ENCODE measurements around the gene MSH2.
"Not testable (repeated sequence)": the region's sequence is repeated elsewhere in the genome, so short reads cannot be mapped to it uniquely, and the experiment has no call there.

MSH2 gene

GRCh38 chr2:47404356-47404755, 1.4 kb downstream of the MSH2 start:
- intact Hi-C loops (cut with DNase I), result no loop called here

GRCh38 chr2:47405757-47406156, 2.8 kb downstream of the MSH2 start:
- intact Hi-C loops (cut with DNase I), result no loop called here
- no peak for DNase-seq

More at GRCh38 chr2:47404356-47404755, 1.4 kb downstream of the MSH2 start:
- peak in 1 of 42 donors; percentile 29 for DNase-seq

- intact Hi-C loops (cut with DNase I), result not testable (repeated sequence)
- DNase-seq, result peak in 2 of 42 donors; percentile 16 to 22
These were observed 3.8 kb downstream of the MSH2 start for GRCh38 chr2:47406649-47407330.

- peak in 2 of 42 donors; percentile 4 to 11 for DNase-seq
- intact Hi-C loops (cut with DNase I), result not testable (repeated sequence)
These were observed 5.0 kb downstream of the MSH2 start for GRCh38 chr2:47407976-47408375.

- intact Hi-C loops (cut with DNase I), result no loop called here
- DNase-seq, result peak in 1 of 42 donors; percentile 1
These were observed 11.9 kb downstream of the MSH2 start for GRCh38 chr2:47414682-47415458.

- intact Hi-C loops (cut with DNase I), result no loop called here
- no peak for DNase-seq
These were observed 17.3 kb downstream of the MSH2 start for GRCh38 chr2:47420214-47420613.

- intact Hi-C loops (cut with DNase I), result not testable (repeated sequence)
- peak in 1 of 42 donors; percentile 35 for DNase-seq
These were observed 17.7 kb downstream of the MSH2 start for GRCh38 chr2:47420683-47421082.

GRCh38 chr2:47422016-47422415, 19.1 kb downstream of the MSH2 start:
- DNase-seq, result no peak
- intact Hi-C loops (cut with DNase I), result no loop called here

GRCh38 chr2:47422560-47422959, 19.6 kb downstream of the MSH2 start:
- intact Hi-C loops (cut with DNase I), result no loop called here
- DNase-seq, result no peak

GRCh38 chr2:47426786-47427185, 23.8 kb downstream of the MSH2 start:
- intact Hi-C loops (cut with DNase I), result no loop called here

GRCh38 chr2:47429795-47430194, 26.8 kb downstream of the MSH2 start:
- intact Hi-C loops (cut with DNase I), result no loop called here
- DNase-seq, result no peak

More at GRCh38 chr2:47426786-47427185, 23.8 kb downstream of the MSH2 start:
- no peak for DNase-seq

- intact Hi-C loops (cut with DNase I); DNase-seq: not testable (repeated sequence)
These were observed 30.1 kb downstream of the MSH2 start for GRCh38 chr2:47433006-47433405.

- DNase-seq; intact Hi-C loops (cut with DNase I): not testable (repeated sequence)
These were observed 30.5 kb downstream of the MSH2 start for GRCh38 chr2:47433445-47433844.

- DNase-seq, result peak in 9 of 42 donors; percentile 13 to 65 (median 33)
- intact Hi-C loops (cut with DNase I), result loop anchor here (5.0 kb wide), 1 partner anchor 330 kb away; no protein-coding TSS in a partner anchor
These were observed 34.3 kb downstream of the MSH2 start for GRCh38 chr2:47437287-47437686.

GRCh38 chr2:47438106-47438505, 35.1 kb downstream of the MSH2 start:
- intact Hi-C loops (cut with DNase I), result loop anchor here (5.0 kb wide), 1 partner anchor 329 kb away; no protein-coding TSS in a partner anchor
- peak in 11 of 42 donors; percentile 5 to 52 (median 16) for DNase-seq

GRCh38 chr2:47438783-47439182, 35.8 kb downstream of the MSH2 start:
- DNase-seq, result no peak
- intact Hi-C loops (cut with DNase I), result loop anchor here (5.0 kb wide), 1 partner anchor 329 kb away; no protein-coding TSS in a partner anchor

GRCh38 chr2:47451790-47452189, 48.8 kb downstream of the MSH2 start:
- intact Hi-C loops (cut with DNase I), result no loop called here
- no peak for DNase-seq

- DNase-seq, result no peak
- intact Hi-C loops (cut with DNase I), result no loop called here
These were observed 49.8 kb downstream of the MSH2 start for GRCh38 chr2:47452761-47453160.

- DNase-seq; intact Hi-C loops (cut with DNase I): not testable (repeated sequence)
These were observed 51.9 kb downstream of the MSH2 start for GRCh38 chr2:47454818-47455217.

GRCh38 chr2:47455411-47455810, 52.5 kb downstream of the MSH2 start:
- intact Hi-C loops (cut with DNase I), result no loop called here

More at GRCh38 chr2:47455411-47455810, 52.5 kb downstream of the MSH2 start:
- no peak for DNase-seq

Data from head of caudate nucleus (tissue), 42 donors.